SU-DHL-6 (cell line): Measurements from ENCODE around the gene FUS.

Source experiments
- EZH2phosphoT487 ChIP-seq: fragments of 200-600 bp; sonication (generic), shearing (Covaris generic); conservative IDR thresholded peaks from 2 replicates; pipeline ENCODE4 v1.6.1; 2018; ENCODE audit warnings: mild to moderate bottlenecking, antibody characterized with exemption, low read length, moderate library complexity, mixed read lengths
- TF ChIP-seq, protein P1 (sequence below): fragments of 200-600 bp; sonication (generic); IDR thresholded peaks from one replicate; pipeline ENCODE4 v1.5.1; 2017; ENCODE audit warnings: antibody characterized with exemption, mild to moderate bottlenecking, low read length, moderate library complexity; ENCODE audit not compliant: insufficient read depth, poor library complexity, severe bottlenecking

- TF ChIP-seq, protein P1, sequence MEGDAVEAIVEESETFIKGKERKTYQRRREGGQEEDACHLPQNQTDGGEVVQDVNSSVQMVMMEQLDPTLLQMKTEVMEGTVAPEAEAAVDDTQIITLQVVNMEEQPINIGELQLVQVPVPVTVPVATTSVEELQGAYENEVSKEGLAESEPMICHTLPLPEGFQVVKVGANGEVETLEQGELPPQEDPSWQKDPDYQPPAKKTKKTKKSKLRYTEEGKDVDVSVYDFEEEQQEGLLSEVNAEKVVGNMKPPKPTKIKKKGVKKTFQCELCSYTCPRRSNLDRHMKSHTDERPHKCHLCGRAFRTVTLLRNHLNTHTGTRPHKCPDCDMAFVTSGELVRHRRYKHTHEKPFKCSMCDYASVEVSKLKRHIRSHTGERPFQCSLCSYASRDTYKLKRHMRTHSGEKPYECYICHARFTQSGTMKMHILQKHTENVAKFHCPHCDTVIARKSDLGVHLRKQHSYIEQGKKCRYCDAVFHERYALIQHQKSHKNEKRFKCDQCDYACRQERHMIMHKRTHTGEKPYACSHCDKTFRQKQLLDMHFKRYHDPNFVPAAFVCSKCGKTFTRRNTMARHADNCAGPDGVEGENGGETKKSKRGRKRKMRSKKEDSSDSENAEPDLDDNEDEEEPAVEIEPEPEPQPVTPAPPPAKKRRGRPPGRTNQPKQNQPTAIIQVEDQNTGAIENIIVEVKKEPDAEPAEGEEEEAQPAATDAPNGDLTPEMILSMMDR = no peak
- TF ChIP-seq EZH2phosphoT487 = no peak
These were observed 34.9 kb downstream of the FUS start for GRCh38 chr16:31214708-31215286.
